ENCODE results near the gene MAD2L2. TPM values are rescaled to one million over a fixed set of nuclear protein-coding genes. Genes with fewer than 3 reads are reported as not detected.
A peak's percentile ranks its signal among the peaks of the same experiment; 100 is the strongest.

MAD2L2 gene
- polyA plus RNA-seq, 6 donors from 2014 or later = 43.6 to 75.4 (median 56.2) TPM

DNA sequence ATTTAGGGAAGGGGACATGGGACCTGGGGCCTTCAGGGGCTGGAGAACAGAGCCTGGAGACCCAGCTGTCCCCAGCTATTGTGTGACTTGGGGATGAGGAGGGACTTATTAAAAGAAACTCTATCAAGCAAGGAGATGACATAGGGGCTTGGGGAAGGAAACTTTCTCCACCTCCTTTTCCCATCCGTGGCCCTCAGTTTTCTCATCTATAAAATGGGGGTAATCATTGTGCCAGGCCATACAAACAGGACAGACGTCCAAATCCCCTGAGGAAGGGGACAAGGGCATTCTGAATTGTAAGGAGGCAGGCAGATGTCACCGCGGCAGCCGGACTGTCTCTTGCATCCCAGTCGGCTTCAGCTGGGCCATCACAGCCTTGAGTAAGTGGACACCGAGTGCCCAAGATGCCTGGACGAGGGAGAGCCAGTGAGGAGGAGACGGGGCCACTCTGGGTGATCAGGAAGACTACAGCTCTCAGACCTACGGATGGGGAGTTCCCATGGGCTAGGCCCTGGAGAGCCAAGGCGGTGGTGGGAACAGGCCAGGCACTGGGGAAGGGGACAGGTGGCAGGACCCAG lies 28.7 kb downstream of the MAD2L2 start:
- peaks cover 0 to 12% (median 0%) of the 10 kb centered on the region in 3 donors for H3K27me3 Mint-ChIP-seq
- H3K36me3 Mint-ChIP-seq = no peaks in the 10 kb centered on the region
- DNase-seq = no peak
- H3K27ac Mint-ChIP-seq = no peak overlapping the region
- H3K9me3 Mint-ChIP-seq = peaks cover 0 to 2% (median 0%) of the 10 kb centered on the region in 7 donors
- peak overlapping the region in 7 of 8 donors; percentile 21 to 80 (median 59) for H3K4me3 Mint-ChIP-seq
- H3K4me1 Mint-ChIP-seq = peaks cover 17 to 32% (median 27%) of the 10 kb centered on the region in 3 donors
- no peak for ATAC-seq (ENCODE audit: low read depth in 2 of 2)

DNA sequence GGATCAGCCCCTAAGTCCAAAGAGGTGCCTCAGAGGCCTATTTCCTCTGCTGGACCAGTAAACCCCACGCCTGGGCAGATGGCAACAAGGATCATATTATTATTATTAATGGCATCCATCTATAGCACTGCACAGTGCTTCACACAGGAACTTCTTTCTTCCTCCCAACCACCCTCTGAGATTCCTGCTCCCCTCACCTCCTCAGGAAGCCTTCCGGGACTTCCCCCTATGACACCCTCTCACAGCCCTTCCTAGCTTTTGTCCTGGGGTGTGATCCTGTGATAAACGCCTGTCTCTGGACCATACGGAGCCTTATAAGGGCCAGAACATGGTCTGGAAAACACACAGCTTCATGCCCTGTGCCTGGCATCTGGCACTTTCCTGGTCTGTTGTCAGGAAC lies 29.9 kb downstream of the MAD2L2 start:
- H3K4me3 Mint-ChIP-seq = peak overlapping the region; percentile 57 to 89 (median 74)
- peaks cover 17 to 31% (median 27%) of the 10 kb centered on the region in 3 donors for H3K4me1 Mint-ChIP-seq
- peak overlapping the region in 1 of 6 donors; percentile 50 for H3K27ac Mint-ChIP-seq
- H3K27me3 Mint-ChIP-seq = peaks cover 0 to 12% (median 5%) of the 10 kb centered on the region in 3 donors
- no peak for ATAC-seq (ENCODE audit: low read depth in 2 of 2)
- peaks cover 0 to 2% (median 0%) of the 10 kb centered on the region in 7 donors for H3K9me3 Mint-ChIP-seq
- no peak for DNase-seq
- H3K36me3 Mint-ChIP-seq = no peaks in the 10 kb centered on the region

DNA sequence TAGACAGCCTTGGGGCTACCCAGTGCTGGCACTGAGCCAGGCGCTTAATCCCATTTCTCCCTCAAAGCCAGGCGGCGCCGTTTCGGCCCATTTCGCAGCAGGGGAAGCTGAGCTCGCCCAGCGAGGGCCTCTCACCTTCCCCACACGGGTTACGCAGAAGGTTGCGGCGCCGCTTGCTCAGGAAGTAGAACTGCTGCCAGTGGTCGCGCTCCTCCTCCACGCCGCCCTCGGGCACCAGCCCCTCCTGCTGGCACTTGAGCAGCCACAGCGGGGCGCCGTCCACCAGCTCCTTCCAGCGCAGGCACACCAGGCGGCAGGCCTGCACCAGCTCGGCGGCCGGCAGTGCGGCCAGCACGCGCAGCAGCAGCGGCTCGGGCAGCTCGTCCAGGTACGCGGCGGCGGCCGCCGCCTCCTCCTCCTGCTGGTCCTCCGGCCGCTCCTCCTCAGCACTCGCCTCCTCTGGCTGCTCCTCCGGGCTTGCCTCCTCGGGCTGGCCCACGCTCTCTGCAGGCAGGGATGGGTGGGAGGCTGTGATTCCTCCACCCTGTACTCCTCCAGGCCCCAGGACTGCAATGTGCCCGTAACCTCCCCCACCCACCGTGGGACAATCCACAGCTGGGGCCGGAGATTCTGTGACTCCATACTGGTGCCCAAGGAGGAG lies 30.5 kb downstream of the MAD2L2 start:
- Mint-ChIP-seq H3K4me3 (peak overlapping the region; percentile 57 to 89 (median 75)), H3K27me3 (peaks cover 0 to 12% (median 5%) of the 10 kb centered on the region in 3 donors), H3K36me3 (no peaks in the 10 kb centered on the region), H3K27ac (no peak overlapping the region), H3K4me1 (peaks cover 21 to 27% (median 27%) of the 10 kb centered on the region in 3 donors), H3K9me3 (peaks cover 0 to 2% (median 0%) of the 10 kb centered on the region in 7 donors)
- ATAC-seq (ENCODE audit: low read depth in 2 of 2) (peak; percentile 67 to 70), DNase-seq (peak; percentile 70)

DNA sequence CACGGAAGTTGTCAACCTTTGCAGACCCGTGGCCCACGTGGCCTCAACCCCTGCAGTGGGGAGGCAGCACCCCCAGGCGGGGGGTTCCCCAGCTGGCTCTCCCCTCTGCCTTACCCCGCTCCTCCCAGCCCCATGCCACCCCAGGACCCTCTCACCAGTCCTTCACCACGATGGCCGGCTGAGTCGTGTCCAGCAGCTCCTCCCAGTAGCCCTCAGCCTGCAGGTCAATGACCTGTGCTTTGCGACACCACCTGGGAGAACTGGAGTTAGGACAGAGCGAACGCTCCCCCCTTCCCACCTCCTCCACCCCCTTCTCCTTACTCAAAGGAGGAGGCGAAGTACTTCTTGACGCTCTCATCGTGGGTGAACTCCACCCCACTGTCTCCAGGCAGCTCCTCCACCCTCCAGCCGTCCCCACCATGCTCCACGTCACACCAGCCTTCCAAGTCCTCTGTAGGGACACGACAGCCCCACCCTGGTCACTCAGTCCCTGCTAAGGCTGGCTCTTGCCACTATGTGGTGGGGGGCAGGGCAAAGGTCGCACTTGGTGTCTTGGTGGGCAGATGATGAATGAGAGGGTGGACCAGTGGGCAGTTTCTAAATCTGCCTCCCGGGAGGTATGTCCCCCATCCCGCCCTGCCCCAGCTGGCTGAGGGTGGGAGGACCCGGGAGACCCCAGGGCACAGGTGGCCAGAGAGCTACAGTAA lies 31.2 kb downstream of the MAD2L2 start:
- no peak for DNase-seq
- Mint-ChIP-seq H3K27me3 (peaks cover 0 to 12% (median 5%) of the 10 kb centered on the region in 3 donors), H3K4me3 (peak overlapping the region; percentile 29 to 77 (median 66)), H3K9me3 (peaks cover 0 to 2% (median 0%) of the 10 kb centered on the region in 7 donors), H3K36me3 (no peaks in the 10 kb centered on the region), H3K27ac (peak overlapping the region in 1 of 6 donors; percentile 15), H3K4me1 (peaks cover 21 to 27% (median 25%) of the 10 kb centered on the region in 3 donors)
- ATAC-seq (ENCODE audit: low read depth in 2 of 2) = no peak

DNA sequence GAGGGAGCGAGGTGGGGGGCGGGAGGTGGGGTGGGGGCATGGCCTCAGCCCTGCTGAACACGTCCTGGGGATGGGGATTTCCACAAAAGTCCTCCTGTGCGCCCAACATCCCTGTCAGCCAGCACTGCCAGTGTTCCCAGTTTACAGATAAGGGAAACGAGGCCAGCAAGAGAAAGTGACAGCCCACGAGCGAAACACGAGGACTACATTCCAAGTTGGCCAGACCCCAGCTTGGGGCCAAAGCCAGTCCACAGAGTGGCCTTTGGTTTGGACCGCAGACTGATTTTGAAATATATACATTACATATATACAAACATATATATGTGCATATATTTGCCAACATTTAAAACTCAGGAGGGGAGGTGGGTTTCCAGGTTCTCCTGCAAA lies 31.7 kb downstream of the MAD2L2 start:
- Mint-ChIP-seq H3K4me3 (peak overlapping the region in 6 of 8 donors; percentile 61 to 76 (median 66)), H3K36me3 (no peaks in the 10 kb centered on the region), H3K4me1 (peaks cover 21 to 27% (median 25%) of the 10 kb centered on the region in 3 donors), H3K27ac (no peak overlapping the region), H3K27me3 (peaks cover 0 to 12% (median 5%) of the 10 kb centered on the region in 3 donors), H3K9me3 (peaks cover 0 to 2% (median 0%) of the 10 kb centered on the region in 7 donors)
- no peak for ATAC-seq (ENCODE audit: low read depth in 2 of 2)
- no peak for DNase-seq

DNA sequence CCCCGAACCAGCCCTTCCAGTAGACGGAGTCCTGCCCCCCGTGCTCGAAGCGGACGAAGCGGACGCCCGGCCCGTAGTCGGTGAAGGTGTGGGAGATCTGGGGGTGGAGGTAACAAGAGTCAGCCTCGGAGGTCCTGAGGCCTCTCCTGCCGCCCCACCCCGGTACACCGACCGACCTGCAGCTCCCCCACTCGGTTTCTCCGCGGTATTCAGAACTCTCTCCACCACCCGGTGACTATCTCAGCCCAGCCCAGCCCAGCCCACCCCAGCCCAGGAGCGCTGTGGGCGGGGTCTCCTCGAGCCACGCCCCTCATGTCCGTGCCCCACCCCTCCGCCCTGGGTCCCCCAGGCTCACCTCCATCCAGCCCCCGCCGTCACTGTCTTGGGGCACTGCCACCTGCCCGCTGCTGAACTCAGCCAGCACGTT lies 32.2 kb downstream of the MAD2L2 start:
- DNase-seq (no peak), ATAC-seq (ENCODE audit: low read depth in 2 of 2) (peak; percentile 36 to 48)
- Mint-ChIP-seq H3K4me1 (peaks cover 21 to 27% (median 25%) of the 10 kb centered on the region in 3 donors), H3K4me3 (peak overlapping the region in 6 of 8 donors; percentile 19 to 85 (median 67)), H3K9me3 (peaks cover 0 to 2% (median 0%) of the 10 kb centered on the region in 7 donors), H3K36me3 (no peaks in the 10 kb centered on the region), H3K27ac (no peak overlapping the region), H3K27me3 (peaks cover 0 to 12% (median 5%) of the 10 kb centered on the region in 3 donors)

DNA sequence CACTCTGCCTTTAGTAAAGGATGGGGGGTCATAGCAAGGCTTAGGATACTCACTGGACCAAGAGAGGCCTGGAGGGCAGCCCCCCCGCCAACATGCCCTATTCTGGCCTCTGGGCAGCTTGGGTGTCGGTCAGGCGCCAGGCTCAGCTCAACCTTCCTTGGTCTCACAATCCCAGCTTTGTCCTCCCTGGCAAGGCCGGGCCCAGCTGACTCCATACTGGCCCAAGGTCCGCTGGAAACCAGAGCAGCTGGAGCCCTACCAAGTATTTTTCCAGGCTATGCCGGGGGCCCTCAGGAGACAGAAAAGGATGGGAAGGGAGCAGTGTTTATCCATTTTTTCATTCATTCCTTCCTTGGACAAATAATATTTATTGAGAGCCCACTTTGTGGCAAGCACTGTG lies 32.9 kb downstream of the MAD2L2 start:
- no peak for ATAC-seq (ENCODE audit: low read depth in 2 of 2)
- peaks cover 0 to 12% (median 5%) of the 10 kb centered on the region in 3 donors for H3K27me3 Mint-ChIP-seq
- H3K36me3 Mint-ChIP-seq = no peaks in the 10 kb centered on the region
- peaks cover 0 to 2% (median 0%) of the 10 kb centered on the region in 7 donors for H3K9me3 Mint-ChIP-seq
- DNase-seq = no peak
- peak overlapping the region in 2 of 8 donors; percentile 57 to 76 for H3K4me3 Mint-ChIP-seq
- H3K27ac Mint-ChIP-seq = no peak overlapping the region
- peaks cover 20 to 25% (median 21%) of the 10 kb centered on the region in 3 donors for H3K4me1 Mint-ChIP-seq

DNA sequence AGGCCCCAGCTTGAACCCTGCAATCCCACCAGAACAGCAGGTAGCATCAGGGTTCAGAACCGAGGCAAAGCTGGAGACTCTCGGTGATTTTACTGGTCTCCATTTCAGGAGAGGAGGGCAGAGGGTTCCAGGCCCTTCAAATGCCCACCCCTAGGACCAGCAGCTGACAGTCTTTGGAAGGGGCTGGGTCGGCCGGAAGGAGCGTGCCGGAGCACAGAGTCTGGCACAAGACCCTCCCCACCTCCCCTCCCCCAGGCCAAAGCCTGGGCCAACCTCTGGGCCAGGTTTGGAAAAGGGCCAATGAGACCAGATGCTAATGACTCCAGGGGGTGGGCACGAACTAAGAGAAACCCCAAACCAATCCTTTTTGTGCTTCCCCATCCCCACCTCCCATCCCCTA lies 33.6 kb downstream of the MAD2L2 start:
- no peak overlapping the region for H3K4me3 Mint-ChIP-seq
- no peak for ATAC-seq (ENCODE audit: low read depth in 2 of 2)

DNA sequence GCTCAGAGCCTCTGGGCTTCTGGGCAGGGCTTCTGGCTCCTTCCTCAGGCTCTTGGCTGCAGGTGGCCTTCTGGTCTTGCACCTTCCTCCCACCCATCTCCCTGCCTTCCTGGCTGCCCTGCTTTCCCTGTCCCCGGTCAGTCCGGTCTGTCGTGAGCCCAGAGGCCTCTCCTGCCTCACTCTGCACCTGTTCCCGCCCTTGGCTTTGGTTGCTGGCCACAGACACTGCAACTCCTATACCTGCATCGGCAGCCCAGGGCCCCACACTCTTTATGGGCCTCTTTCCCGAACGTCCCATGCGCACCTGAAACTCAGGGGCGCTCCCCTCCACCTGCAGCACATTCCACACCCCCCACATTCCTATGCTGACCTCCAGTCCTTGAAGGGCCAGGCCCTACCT lies 34.6 kb downstream of the MAD2L2 start:
- peaks cover 18 to 22% (median 21%) of the 10 kb centered on the region in 3 donors for H3K4me1 Mint-ChIP-seq
- DNase-seq = no peak
- peaks cover 0 to 2% (median 0%) of the 10 kb centered on the region in 7 donors for H3K9me3 Mint-ChIP-seq
- H3K27me3 Mint-ChIP-seq = peaks cover 5 to 12% (median 5%) of the 10 kb centered on the region in 3 donors
- peak overlapping the region in 2 of 6 donors; percentile 16 to 50 for H3K27ac Mint-ChIP-seq
- ATAC-seq (ENCODE audit: low read depth in 2 of 2) = no peak
- no peaks in the 10 kb centered on the region for H3K36me3 Mint-ChIP-seq
- no peak overlapping the region for H3K4me3 Mint-ChIP-seq

More for the DNA sequence above, 33.6 kb downstream of the MAD2L2 start:
- H3K9me3 Mint-ChIP-seq = peaks cover 0 to 2% (median 0%) of the 10 kb centered on the region in 7 donors
- H3K4me1 Mint-ChIP-seq = peaks cover 19 to 26% (median 21%) of the 10 kb centered on the region in 3 donors
- H3K27me3 Mint-ChIP-seq = peaks cover 3 to 12% (median 5%) of the 10 kb centered on the region in 3 donors
- no peaks in the 10 kb centered on the region for H3K36me3 Mint-ChIP-seq
- no peak for DNase-seq
- H3K27ac Mint-ChIP-seq = peak overlapping the region in 1 of 6 donors; percentile 28

DNA sequence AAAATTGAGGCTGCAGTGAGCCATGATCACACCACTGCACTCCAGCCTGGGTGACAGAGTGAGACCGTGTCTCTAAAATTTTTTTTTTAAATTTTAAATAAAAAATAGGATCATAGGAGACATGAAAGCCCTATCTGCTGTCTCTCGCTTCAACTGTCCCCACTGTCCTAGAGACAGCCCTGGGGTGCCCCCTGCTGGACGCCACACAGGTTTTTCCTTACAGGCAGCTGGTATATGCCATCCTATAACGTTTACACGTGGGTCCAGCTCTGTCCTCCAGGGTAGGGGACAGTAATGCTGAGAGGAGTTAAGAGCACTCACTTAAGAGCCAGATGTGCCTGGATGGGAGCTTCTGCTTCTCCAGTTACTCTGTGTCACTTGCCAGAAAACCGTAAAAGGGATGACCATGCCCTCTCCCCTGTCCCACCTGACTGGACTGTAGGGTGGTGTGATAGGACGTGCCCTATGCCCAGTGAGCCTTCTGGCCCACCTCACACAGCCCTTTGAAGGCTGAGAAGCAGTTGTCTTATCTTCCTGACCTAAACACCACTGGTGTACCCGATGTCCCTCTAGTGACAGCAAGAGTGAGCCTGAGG lies 35.2 kb downstream of the MAD2L2 start:
- DNase-seq = peak; percentile 66
- no peak overlapping the region for H3K4me3 Mint-ChIP-seq
- peaks cover 0 to 2% (median 0%) of the 10 kb centered on the region in 7 donors for H3K9me3 Mint-ChIP-seq
- H3K27me3 Mint-ChIP-seq = peaks cover 5 to 8% (median 5%) of the 10 kb centered on the region in 3 donors
- peak; percentile 44 to 59 for ATAC-seq (ENCODE audit: low read depth in 2 of 2)
- H3K27ac Mint-ChIP-seq = no peak overlapping the region
- H3K36me3 Mint-ChIP-seq = no peaks in the 10 kb centered on the region
- peaks cover 13 to 17% (median 16%) of the 10 kb centered on the region in 3 donors for H3K4me1 Mint-ChIP-seq

DNA sequence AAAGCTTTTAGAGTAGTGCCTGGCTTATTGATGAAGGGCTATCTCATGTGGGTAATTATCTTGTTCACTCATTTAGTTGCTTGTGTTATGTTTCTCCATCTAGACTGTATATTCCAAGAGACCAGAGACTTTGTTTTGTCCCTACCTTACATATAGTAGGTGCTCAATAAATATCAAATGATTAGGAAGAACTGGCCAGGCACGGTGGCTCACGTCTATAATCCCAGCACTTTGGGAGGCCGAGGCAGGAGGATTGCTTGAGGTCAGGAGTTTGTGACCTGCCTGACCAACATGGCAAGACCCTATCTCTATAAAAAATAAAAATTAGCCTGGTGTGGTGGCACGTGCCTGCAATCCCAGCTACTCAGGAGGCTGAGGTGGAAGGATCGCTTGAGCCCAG lies 35.7 kb downstream of the MAD2L2 start:
- Mint-ChIP-seq H3K27ac (no peak overlapping the region), H3K36me3 (no peaks in the 10 kb centered on the region), H3K4me1 (peaks cover 8 to 14% (median 14%) of the 10 kb centered on the region in 3 donors), H3K9me3 (peaks cover 0 to 2% (median 0%) of the 10 kb centered on the region in 7 donors), H3K27me3 (peaks cover 5 to 7% (median 5%) of the 10 kb centered on the region in 3 donors), H3K4me3 (no peak overlapping the region)
- no peak for ATAC-seq (ENCODE audit: low read depth in 2 of 2)
- no peak for DNase-seq

DNA sequence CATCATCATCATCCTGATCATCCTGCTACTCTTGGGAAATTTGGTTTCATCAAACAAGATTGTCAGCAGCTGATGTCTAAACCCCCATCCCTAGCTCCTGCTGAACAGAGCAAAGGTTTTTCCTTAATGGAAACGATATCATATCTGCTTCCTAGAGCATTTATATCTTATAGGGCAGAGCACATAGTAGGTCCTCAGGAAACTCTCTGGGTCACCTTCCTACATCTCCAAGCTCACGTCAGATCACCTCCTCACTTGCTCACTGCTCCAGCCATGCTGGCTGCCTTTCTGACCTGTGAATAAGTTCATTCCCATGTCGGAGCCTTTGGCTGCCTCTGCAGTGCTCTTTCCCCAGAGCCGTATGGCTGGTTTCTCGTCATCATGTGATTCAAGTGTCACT lies 37.2 kb downstream of the MAD2L2 start:
- DNase-seq (no peak), ATAC-seq (ENCODE audit: low read depth in 2 of 2) (no peak)
- peaks cover 0 to 6% (median 3%) of the 10 kb centered on the region in 3 donors for H3K4me1 Mint-ChIP-seq
- no peak overlapping the region for H3K4me3 Mint-ChIP-seq
- peaks cover 5 to 10% (median 5%) of the 10 kb centered on the region in 3 donors for H3K27me3 Mint-ChIP-seq
- H3K9me3 Mint-ChIP-seq = peaks cover 0 to 2% (median 0%) of the 10 kb centered on the region in 7 donors
- no peak overlapping the region for H3K27ac Mint-ChIP-seq
- H3K36me3 Mint-ChIP-seq = no peaks in the 10 kb centered on the region
